HG02885 (cell line): Measurements from ENCODE around the gene ZP2.
"Not testable (repeated sequence)": the region's sequence is repeated elsewhere in the genome, so short reads cannot be mapped to it uniquely, and the experiment has no call there.

Experiments
- ATAC-seq: cut with Tn5 transposase; IDR thresholded peaks from one replicate; pipeline ENCODE4 v1.9.1; 2021; ENCODE audit warnings: mild to moderate bottlenecking; ENCODE audit not compliant: unreplicated experiment, poor library complexity

Gene ZP2

GRCh38 chr16:21211486-21211885, at the start of gene ZP2:
ZP2 (minus strand) TSS chr16:21211574; CDS start chr16:21211547, 27 bp downstream.
- ATAC-seq, result no peak

DNA sequence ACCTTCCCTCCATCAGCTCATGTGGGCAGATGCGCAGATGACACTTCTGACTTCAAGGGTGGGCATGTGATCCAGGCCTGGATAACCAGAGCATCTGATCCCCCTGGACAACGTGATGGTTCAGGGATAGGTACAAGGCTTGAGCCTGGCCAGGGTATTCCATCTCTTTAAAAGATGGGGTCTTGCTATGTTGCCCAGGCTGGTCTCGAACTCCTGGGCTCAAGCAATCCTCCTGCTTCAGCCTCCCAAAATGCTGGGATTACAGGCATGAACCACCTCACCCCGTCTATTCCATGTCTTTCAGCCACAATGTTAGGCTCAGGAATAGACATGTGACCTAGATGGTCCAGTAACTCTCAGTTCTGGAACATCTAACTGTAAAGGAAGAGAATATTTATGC, 45.9 kb upstream of the ZP2 start:
- no peak for ATAC-seq

DNA sequence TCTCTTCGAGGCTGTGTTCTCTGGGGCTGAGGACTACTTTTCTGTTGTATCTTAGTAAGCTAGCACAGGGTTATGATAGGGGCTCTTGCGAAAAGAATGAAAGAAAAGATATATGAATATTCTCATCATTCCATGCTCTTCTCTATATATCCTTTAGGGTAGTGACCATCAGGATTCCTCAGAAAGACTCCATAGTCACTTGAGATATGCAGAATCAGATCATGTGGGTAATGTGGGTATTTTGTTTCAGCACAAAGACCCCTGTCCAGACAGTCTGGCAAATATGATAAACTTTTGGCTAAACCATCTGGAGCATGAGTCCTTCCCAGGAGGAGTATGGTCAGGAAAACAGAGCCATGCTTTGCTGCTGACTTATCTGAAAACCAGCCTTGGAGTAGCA, 45.3 kb upstream of the ZP2 start:
- no peak for ATAC-seq

DNA sequence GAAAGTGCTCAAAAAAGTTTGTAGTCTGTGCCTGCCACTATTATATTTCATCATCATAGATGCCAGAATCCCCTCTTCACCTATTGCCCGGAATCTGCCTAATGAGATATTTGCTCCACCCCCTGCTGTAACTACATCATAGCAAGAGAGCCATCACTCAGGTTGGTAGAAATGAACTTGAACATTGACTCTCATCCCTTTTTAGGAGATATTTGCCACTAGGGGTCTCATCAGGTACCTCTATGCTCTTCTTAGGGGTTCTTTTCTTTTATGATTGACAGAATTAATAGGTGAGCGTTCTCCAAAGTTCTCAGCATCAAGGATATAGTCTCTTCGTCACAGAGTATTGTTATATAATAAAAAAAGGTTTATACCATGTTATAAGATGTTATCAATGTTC, 42.1 kb upstream of the ZP2 start:
- ATAC-seq, result no peak

DNA sequence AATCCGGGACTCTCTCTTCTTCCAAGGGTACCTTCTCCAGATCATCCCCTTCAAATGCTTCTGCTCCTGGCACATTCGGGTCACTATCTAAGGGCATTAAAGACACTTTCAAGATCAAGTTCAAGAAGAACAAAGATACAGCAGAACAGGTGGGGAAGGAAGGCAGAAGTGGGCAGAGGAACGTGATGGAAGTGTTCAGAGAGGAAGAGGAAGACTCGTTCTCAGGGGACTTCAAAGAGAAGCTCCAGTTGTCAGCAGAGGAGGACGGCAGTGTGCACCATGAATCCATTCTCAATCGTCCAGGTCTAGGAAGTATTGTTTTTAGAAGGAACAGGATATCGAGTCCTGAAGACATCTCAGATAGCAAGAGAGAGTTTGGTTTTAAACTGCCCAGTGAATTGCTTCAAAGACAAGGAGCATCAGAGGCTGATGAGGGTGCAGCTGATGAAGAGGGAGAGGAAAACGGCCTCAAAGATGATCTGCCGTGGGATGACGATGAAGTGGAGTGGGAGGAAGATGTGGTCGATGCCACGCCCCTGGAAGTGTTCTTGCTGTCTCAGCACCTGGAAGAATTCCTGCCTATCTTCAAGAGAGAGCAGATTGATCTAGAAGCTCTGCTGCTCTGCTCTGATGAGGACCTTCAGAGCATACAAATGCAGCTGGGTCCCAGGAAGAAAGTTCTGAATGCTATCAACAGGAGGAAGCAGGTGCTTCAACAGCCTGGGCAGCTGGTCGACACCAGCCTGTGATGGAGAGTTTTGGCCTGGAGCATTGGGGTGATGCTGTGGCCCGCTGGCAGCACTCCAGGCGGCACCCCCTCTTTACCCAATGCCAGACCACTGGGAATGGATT, 38.9 kb upstream of the ZP2 start:
- no peak for ATAC-seq

- ATAC-seq, result not testable (repeated sequence)
Measured at GRCh38 chr16:21248179-21248578, 36.8 kb upstream of the ZP2 start.

GRCh38 chr16:21244518-21245215, 33.3 kb upstream of the ZP2 start:
- ATAC-seq, result no peak

DNA sequence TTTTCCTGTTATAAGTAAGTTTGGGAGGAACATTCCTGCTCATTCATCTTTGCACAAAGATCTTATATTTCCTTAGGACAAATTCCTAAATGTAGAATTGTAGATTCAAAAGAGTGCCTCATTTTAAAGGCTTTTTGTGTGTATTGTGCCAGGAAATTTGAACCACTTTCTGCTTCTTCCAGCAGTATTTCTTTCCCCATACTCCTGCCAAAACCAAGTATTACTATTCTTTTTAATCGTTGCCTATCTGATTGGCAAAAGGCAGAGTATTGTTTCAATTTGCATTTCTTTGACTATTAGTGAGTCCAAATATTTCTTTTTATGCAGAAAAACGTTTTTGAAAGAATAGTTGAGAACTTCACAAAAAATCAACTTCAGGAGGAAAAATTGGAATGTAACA, 31.4 kb upstream of the ZP2 start:
- ATAC-seq, result no peak

DNA sequence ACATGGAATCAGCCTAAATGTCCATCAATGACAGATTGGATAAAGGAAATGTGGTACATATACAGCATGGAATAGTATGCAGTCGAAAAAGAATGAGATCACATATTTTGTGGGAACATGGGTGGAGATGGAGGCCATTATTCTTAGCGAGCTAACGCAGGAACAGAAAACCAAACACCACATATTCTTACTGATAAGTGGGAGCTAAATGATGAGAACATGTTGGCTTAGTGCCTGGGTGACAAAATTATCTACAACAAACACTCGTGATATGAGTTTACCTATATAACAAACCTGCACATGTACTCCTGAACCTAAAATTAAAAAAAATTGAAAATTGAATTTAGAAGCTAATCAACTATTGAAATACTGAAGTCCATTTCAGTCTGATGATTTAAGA, 28.3 kb upstream of the ZP2 start:
- ATAC-seq, result no peak

GRCh38 chr16:21236831-21237230, 25.5 kb upstream of the ZP2 start:
- ATAC-seq, result no peak

GRCh38 chr16:21235199-21235585, 23.8 kb upstream of the ZP2 start:
- no peak for ATAC-seq

GRCh38 chr16:21233521-21234150, 22.3 kb upstream of the ZP2 start, which contains the start of gene ANKS4B:
ANKS4B (plus strand) TSS chr16:21233699; CDS start chr16:21233738, 39 bp downstream.
- no peak for ATAC-seq

- no peak for ATAC-seq
Measured at GRCh38 chr16:21233045-21233520, 21.7 kb upstream of the ZP2 start.

GRCh38 chr16:21228361-21228872, 17.0 kb upstream of the ZP2 start:
- ATAC-seq, result no peak

GRCh38 chr16:21227866-21228265, 16.5 kb upstream of the ZP2 start:
- ATAC-seq, result no peak

DNA sequence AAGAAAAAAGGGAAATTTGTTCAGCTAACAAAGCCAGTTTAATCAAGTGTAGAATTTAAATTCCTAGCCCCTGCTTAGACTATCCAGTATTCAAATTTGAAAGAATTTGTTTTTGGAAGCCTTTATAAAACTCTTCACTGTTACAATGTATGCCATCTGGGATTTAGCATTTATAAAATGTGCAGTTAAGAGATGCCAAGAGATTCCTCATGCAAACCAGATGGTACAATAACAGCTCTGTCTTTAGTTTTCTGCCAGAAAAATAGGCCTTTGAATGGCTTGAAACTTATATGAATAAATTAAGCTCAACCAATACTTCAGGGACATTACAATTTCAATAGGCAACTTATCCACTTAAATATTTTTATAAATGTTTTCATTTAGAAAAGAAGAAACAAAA, 15.4 kb upstream of the ZP2 start:
- no peak for ATAC-seq

DNA sequence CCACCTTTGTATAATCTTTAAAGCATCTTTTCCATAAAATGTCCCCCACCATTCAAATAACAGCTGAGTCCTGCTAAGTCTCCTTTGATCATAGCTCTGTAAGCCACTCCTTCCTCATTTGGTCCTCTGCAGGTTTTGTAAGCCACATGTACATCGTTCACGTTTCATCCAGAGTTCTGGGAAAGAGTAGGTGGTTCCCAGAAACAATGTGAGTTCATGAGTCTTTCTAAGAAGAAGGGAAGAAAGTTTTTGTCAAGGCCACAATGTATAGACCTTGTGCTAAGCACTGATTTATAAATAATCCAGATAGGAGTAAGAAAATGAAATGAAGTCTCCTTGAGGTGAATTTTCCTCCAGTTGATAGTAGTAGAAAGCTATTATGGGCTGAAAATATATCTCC, 13.4 kb upstream of the ZP2 start:
- no peak for ATAC-seq

DNA sequence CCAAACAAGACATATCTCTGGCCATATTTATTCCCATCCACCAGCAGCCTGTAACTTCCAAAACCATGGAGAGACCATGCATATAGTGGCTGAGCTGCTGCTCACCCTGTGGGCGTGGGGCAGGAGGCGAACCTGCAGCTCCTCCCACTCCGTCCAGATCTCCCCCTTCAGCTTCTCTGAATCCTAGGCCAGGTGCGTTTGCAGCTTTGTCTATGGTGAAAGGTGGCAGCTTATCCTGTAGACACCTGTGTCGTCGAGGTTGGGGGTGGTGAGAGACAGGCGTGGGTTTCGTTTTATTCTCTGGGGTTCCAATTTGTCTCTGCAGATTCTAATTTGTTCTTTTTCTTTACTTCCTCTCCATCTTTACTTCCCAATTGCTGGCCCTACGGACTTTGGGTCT, 12.4 kb upstream of the ZP2 start:
- no peak for ATAC-seq

- ATAC-seq, result no peak
Measured at GRCh38 chr16:21222495-21223337, 11.3 kb upstream of the ZP2 start.

GRCh38 chr16:21219551-21219950, 8.2 kb upstream of the ZP2 start:
- no peak for ATAC-seq
